ENCODE measurements around the gene CCN6.
"Not testable (repeated sequence)": the region's sequence is repeated elsewhere in the genome, so short reads cannot be mapped to it uniquely, and the experiment has no call there.

The CCN6 gene

GRCh38 chr6:112049996-112050395, 3.9 kb upstream of the CCN6 start:
- no peak for DNase-seq (ENCODE audit: low read depth in 2 of 2)

- no peak for DNase-seq (ENCODE audit: low read depth in 2 of 2)
Measured at GRCh38 chr6:112050429-112050828, 3.5 kb upstream of the CCN6 start.

- DNase-seq (ENCODE audit: low read depth in 2 of 2), result not testable (repeated sequence)
Measured at GRCh38 chr6:112051251-112051740, 2.6 kb upstream of the CCN6 start.

- no peak for DNase-seq (ENCODE audit: low read depth in 2 of 2)
Measured at GRCh38 chr6:112054555-112055190, 769 bp downstream of the CCN6 start.

GRCh38 chr6:112058243-112059032, 4.5 kb downstream of the CCN6 start:
- no peak for DNase-seq (ENCODE audit: low read depth in 2 of 2)

GRCh38 chr6:112061605-112062004, 7.7 kb downstream of the CCN6 start:
- DNase-seq (ENCODE audit: low read depth in 2 of 2), result no peak

GRCh38 chr6:112062966-112063365, 9.1 kb downstream of the CCN6 start:
- no peak for DNase-seq (ENCODE audit: low read depth in 2 of 2)

GRCh38 chr6:112065426-112065986, 11.6 kb downstream of the CCN6 start:
- no peak for DNase-seq (ENCODE audit: low read depth in 2 of 2)

- no peak for DNase-seq (ENCODE audit: low read depth in 2 of 2)
Measured at GRCh38 chr6:112066606-112067005, 12.7 kb downstream of the CCN6 start.

- no peak for DNase-seq (ENCODE audit: low read depth in 2 of 2)
Measured at GRCh38 chr6:112081569-112081968, 27.7 kb downstream of the CCN6 start.

- no peak for DNase-seq (ENCODE audit: low read depth in 2 of 2)
Measured at GRCh38 chr6:112085286-112086065, 31.6 kb downstream of the CCN6 start.

GRCh38 chr6:112086744-112087135, 32.8 kb downstream of the CCN6 start:
- DNase-seq (ENCODE audit: low read depth in 2 of 2), result peak; percentile 42 to 44

GRCh38 chr6:112087136-112087911, 33.4 kb downstream of the CCN6 start, which contains the start of the genes FAM229B and TUBE1:
Gene FAM229B, plus strand, starts transcription at chr6:112087591. Its CDS starts 11,693 bp downstream, at chr6:112099284.
Gene TUBE1, minus strand, starts transcription at chr6:112087482. Its CDS starts 48 bp downstream, at chr6:112087434.
- peak; percentile 90 for DNase-seq (ENCODE audit: low read depth in 2 of 2)

- DNase-seq (ENCODE audit: low read depth in 2 of 2), result no peak
Measured at GRCh38 chr6:112087916-112088315, 34.0 kb downstream of the CCN6 start.

GRCh38 chr6:112096901-112097300, 43.0 kb downstream of the CCN6 start:
- no peak for DNase-seq (ENCODE audit: low read depth in 2 of 2)

- DNase-seq (ENCODE audit: low read depth in 2 of 2), result no peak
Measured at GRCh38 chr6:112100561-112100960, 46.7 kb downstream of the CCN6 start.

GRCh38 chr6:112106026-112106425, 52.1 kb downstream of the CCN6 start:
- not testable (repeated sequence) for DNase-seq (ENCODE audit: low read depth in 2 of 2)

GRCh38 chr6:112106562-112106961, 52.7 kb downstream of the CCN6 start:
- no peak for DNase-seq (ENCODE audit: low read depth in 2 of 2)

GRCh38 chr6:112109262-112109661, 55.4 kb downstream of the CCN6 start:
- DNase-seq (ENCODE audit: low read depth in 2 of 2), result no peak

GRCh38 chr6:112113431-112113830, 59.5 kb downstream of the CCN6 start:
- DNase-seq (ENCODE audit: low read depth in 2 of 2), result no peak

GRCh38 chr6:112113918-112114317, 60.0 kb downstream of the CCN6 start:
- no peak for DNase-seq (ENCODE audit: low read depth in 2 of 2)

Measured in fibroblast of skin of left quadriceps (primary cell).